Fibroblast of the conjunctiva (primary cell): ENCODE results near the gene FUBP1.
"Not testable (repeated sequence)": the region's sequence is repeated elsewhere in the genome, so short reads cannot be mapped to it uniquely, and the experiment has no call there.

Source experiments
- DNase-seq: peaks from one replicate; pipeline ENCODE4 v3.0.0-alpha.2; 2010; ENCODE audit warnings: low read depth

FUBP1 gene

GRCh38 chr1:77978969-77979876 lies at the start of gene FUBP1:
Gene FUBP1 (minus strand): TSS chr1:77979072. CDS start chr1:77979004, 68 bp downstream.
- peak; percentile 99 for DNase-seq

GRCh38 chr1:78021134-78021533 lies 42.3 kb upstream of the FUBP1 start:
- not testable (repeated sequence) for DNase-seq

- DNase-seq, result no peak
These were observed 40.2 kb upstream of the FUBP1 start for GRCh38 chr1:78019024-78019423.

- no peak for DNase-seq
These were observed 36.3 kb upstream of the FUBP1 start for GRCh38 chr1:78015148-78015547.

GRCh38 chr1:78011050-78011449 lies 32.2 kb upstream of the FUBP1 start:
- DNase-seq, result no peak

GRCh38 chr1:78009836-78010235 lies 31.0 kb upstream of the FUBP1 start:
- no peak for DNase-seq

- DNase-seq, result no peak
These were observed 30.4 kb upstream of the FUBP1 start for GRCh38 chr1:78009276-78009675.

- DNase-seq, result no peak
These were observed 28.9 kb upstream of the FUBP1 start for GRCh38 chr1:78007677-78008341.

- no peak for DNase-seq
These were observed 27.6 kb upstream of the FUBP1 start for GRCh38 chr1:78006521-78006920.

- peak; percentile 88 for DNase-seq
These were observed 26.9 kb upstream of the FUBP1 start for GRCh38 chr1:78005755-78006154.

GRCh38 chr1:78005448-78005722 lies 26.5 kb upstream of the FUBP1 start:
- DNase-seq, result no peak

- peak; percentile 98 for DNase-seq
These were observed 26.0 kb upstream of the FUBP1 start, which contains the start of gene DNAJB4 for GRCh38 chr1:78004719-78005447. Gene DNAJB4 (plus strand): TSS chr1:78004939. CDS start chr1:78005111, 172 bp downstream.

- peak; percentile 61 for DNase-seq
These were observed 25.2 kb upstream of the FUBP1 start for GRCh38 chr1:78003882-78004718.

GRCh38 chr1:78003070-78003746 lies 24.3 kb upstream of the FUBP1 start:
- no peak for DNase-seq

GRCh38 chr1:78000536-78000935 lies 21.7 kb upstream of the FUBP1 start:
- not testable (repeated sequence) for DNase-seq

GRCh38 chr1:77996734-77997133 lies 17.9 kb upstream of the FUBP1 start:
- DNase-seq, result no peak

GRCh38 chr1:77994117-77994705 lies 15.3 kb upstream of the FUBP1 start:
- DNase-seq, result no peak

GRCh38 chr1:77991638-77992037 lies 12.8 kb upstream of the FUBP1 start:
- DNase-seq, result no peak

GRCh38 chr1:77990629-77991204 lies 11.8 kb upstream of the FUBP1 start:
- no peak for DNase-seq

- DNase-seq, result no peak
These were observed 10.9 kb upstream of the FUBP1 start for GRCh38 chr1:77989744-77990143.
